Measurements from ENCODE around the gene CDH4. TPM values are rescaled to one million over a fixed set of nuclear protein-coding genes. Genes with fewer than 3 reads are reported as not detected.

Gene CDH4
- total and polyA plus RNA-seq, 9 donors, result 0.12 to 4.4 (median 0.36) TPM

DNA sequence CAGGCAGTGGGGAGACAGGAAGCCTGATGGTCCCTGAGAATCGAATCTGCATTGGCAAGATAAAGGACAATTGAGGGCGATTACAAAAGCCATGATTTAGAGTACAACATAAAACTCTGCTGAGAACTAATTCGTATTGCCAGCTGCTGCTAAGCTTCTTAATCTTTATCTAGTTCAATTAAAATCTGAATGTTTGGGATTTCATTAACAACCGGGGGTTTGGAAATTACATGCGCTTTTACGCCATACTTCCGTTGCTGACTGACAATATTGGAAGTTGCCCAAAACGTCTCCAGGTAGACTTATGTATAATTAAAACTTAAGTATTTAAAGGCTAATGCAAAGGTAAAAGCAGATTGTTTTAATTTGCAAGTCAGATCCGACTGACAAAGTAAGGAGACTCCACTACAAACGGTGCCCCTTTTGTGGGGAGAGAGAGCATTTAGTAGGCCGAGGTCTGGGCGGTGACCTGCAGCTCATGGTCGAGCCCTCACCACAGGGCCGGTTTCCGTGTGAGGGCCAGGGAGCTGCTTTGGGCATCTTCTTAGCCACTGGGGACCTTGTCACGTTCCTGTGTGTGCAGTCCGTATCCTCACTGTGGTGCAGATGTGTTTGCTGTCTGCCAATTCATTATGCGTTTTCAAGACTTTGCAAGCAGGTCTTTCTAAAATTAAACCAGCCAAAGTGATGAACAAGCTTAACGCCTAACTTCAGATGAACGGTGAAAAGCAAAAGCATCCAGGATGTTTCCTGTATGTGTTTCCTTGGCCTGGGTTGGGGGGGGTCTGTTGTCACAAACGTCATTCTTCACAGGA is 49.9 kb downstream of the CDH4 start:
- no peaks in the 10 kb centered on the region for H3K27me3 ChIP-seq
- intact Hi-C loops (cut with DNase I), result no loop called here
- no peak for DNase-seq
- no peak overlapping the region for H3K27ac ChIP-seq
- no peaks in the 10 kb centered on the region for H3K4me1 ChIP-seq (ENCODE audit: insufficient read depth)
- H3K9me3 ChIP-seq, result no peaks in the 10 kb centered on the region
- no peak overlapping the region for H3K4me3 ChIP-seq
- WGBS, 3 donors, result 58 to 70% (median 59%) methylated on average over 21 of the region's 21 CpGs
- TF ChIP-seq EP300 (IDR thresholded peaks at IDR 0.05), result no peak
- TF ChIP-seq POLR2A (IDR thresholded peaks at IDR 0.05), result no peak
- TF ChIP-seq CTCF (IDR thresholded peaks at IDR 0.05), result no peak
- H3K36me3 ChIP-seq, result no peaks in the 10 kb centered on the region

- H3K27ac ChIP-seq, result no peak overlapping the region
- no peaks in the 10 kb centered on the region for H3K27me3 ChIP-seq
- no peaks in the 10 kb centered on the region for H3K4me1 ChIP-seq (ENCODE audit: insufficient read depth)
- TF ChIP-seq CTCF (IDR thresholded peaks at IDR 0.05) (no peak), POLR2A (IDR thresholded peaks at IDR 0.05) (no peak)
- WGBS, 3 donors, result 81 to 87% (median 86%) methylated on average over 8 of the region's 8 CpGs
- no peak overlapping the region for H3K4me3 ChIP-seq
- intact Hi-C loops (cut with DNase I), result no loop called here
- H3K36me3 ChIP-seq, result no peaks in the 10 kb centered on the region
- no peaks in the 10 kb centered on the region for H3K9me3 ChIP-seq
- DNase-seq, result no peak
Observed at GRCh38 chr20:61303217-61303616, 51.2 kb downstream of the CDH4 start.

DNA sequence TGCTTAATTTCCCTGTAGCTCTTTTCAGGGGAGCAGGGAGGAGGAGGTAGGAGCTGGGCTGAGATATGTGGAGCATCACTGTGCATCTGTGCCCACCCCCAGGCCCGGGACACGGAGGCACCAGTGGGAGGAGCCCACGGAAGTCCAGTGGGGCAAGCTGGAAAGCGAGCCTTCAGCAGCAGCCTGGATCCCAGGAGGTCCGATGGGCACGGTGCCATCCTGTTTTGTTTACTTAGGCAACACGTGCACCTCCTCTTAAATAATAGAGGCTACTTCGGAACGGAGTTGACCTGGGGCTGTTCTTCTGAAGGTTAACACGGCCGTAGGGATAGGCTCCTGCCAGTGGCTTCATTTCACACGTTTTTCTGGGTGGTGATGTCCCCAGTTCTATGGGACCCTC is 51.6 kb downstream of the CDH4 start:
- WGBS, 3 donors, result 46 to 63% (median 50%) methylated on average over 12 of the region's 12 CpGs
- DNase-seq, result no peak
- TF ChIP-seq CTCF (IDR thresholded peaks at IDR 0.05), result no peak
- TF ChIP-seq POLR2A (IDR thresholded peaks at IDR 0.05), result no peak
- TF ChIP-seq EP300 (IDR thresholded peaks at IDR 0.05), result no peak

DNA sequence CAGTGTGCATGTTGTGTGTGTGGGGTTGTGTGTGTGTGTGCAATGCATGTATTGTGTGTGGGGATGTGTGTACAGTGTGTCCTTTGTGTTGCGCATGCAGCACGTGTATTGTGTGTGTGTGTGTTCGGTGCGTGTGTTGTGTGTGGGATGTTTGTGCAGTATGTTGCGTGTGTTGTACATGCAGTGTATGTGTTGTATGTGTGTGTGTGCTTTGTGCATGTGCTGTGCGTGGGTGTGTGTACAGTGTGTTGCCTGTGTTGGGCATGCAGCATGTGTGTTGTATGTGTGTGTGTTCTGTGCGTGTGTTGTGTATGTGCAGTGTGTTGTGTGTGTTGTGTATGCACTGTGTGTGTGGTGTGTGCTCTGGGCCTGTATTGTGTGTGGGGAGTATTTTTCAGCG is 52.7 kb downstream of the CDH4 start:
- H3K36me3 ChIP-seq, result no peaks in the 10 kb centered on the region
- WGBS, 3 donors, result 92 to 95% (median 94%) methylated on average over 8 of the region's 8 CpGs
- no peak for DNase-seq
- no peaks in the 10 kb centered on the region for H3K4me1 ChIP-seq (ENCODE audit: insufficient read depth)
- H3K4me3 ChIP-seq, result no peak overlapping the region
- no peaks in the 10 kb centered on the region for H3K27me3 ChIP-seq
- no peak for TF ChIP-seq POLR2A (IDR thresholded peaks at IDR 0.05)
- TF ChIP-seq EP300 (IDR thresholded peaks at IDR 0.05), result no peak
- TF ChIP-seq CTCF (IDR thresholded peaks at IDR 0.05), result no peak
- intact Hi-C loops (cut with DNase I), result no loop called here
- no peak overlapping the region for H3K27ac ChIP-seq
- no peaks in the 10 kb centered on the region for H3K9me3 ChIP-seq

More for the DNA sequence above, 51.6 kb downstream of the CDH4 start:
- Histone ChIP-seq H3K4me1 (ENCODE audit: insufficient read depth) (no peaks in the 10 kb centered on the region), H3K36me3 (no peaks in the 10 kb centered on the region), H3K27me3 (no peaks in the 10 kb centered on the region), H3K4me3 (no peak overlapping the region), H3K27ac (no peak overlapping the region), H3K9me3 (no peaks in the 10 kb centered on the region)
- intact Hi-C loops (cut with DNase I), result no loop called here

Data from ovary (tissue), 9 donors.